Activated CD4-positive, CD25-positive, alpha-beta regulatory T cell treated with anti-CD3 and anti-CD28 coated beads, Interleukin-2, amount 50 U/mL, for 24 hours (primary cell): Measurements from ENCODE around the gene CD99L2.

Source experiments
- ATAC-seq, 2 donors: fragments of 150-1000 bp; cut with Tn5 transposase; one replicate each; pipeline ENCODE4 v1.10.0; 2021; ENCODE audit warnings: mild to moderate bottlenecking in 1 of 2, moderate library complexity in 1 of 2

CD99L2 gene

GRCh38 chrX:150779385-150779784 lies 119.1 kb downstream of the CD99L2 start:
- ATAC-seq, result no peak

GRCh38 chrX:150777328-150777992 lies 121.0 kb downstream of the CD99L2 start:
- no peak for ATAC-seq

GRCh38 chrX:150775569-150776350 lies 122.7 kb downstream of the CD99L2 start:
- no peak for ATAC-seq

- ATAC-seq, result no peak
Measured at GRCh38 chrX:150774798-150775568, 123.5 kb downstream of the CD99L2 start.

- no peak for ATAC-seq
Measured at GRCh38 chrX:150773634-150774033, 124.8 kb downstream of the CD99L2 start.

- ATAC-seq, result no peak
Measured at GRCh38 chrX:150773117-150773516, 125.4 kb downstream of the CD99L2 start.

GRCh38 chrX:150772150-150772970 lies 126.1 kb downstream of the CD99L2 start:
- ATAC-seq, result peak; percentile 77 to 80

- no peak for ATAC-seq
Measured at GRCh38 chrX:150771116-150771515, 127.4 kb downstream of the CD99L2 start.

- ATAC-seq, result no peak
Measured at GRCh38 chrX:150770623-150771022, 127.8 kb downstream of the CD99L2 start.

GRCh38 chrX:150769408-150769807 lies 129.1 kb downstream of the CD99L2 start:
- no peak for ATAC-seq

- no peak for ATAC-seq
Measured at GRCh38 chrX:150768580-150769190, 129.8 kb downstream of the CD99L2 start.

- no peak for ATAC-seq
Measured at GRCh38 chrX:150768132-150768485, 130.4 kb downstream of the CD99L2 start.

- ATAC-seq, result peak; percentile 81 to 84
Measured at GRCh38 chrX:150767475-150768131, 130.9 kb downstream of the CD99L2 start.

- no peak for ATAC-seq
Measured at GRCh38 chrX:150767045-150767395, 131.4 kb downstream of the CD99L2 start.

GRCh38 chrX:150766351-150767044 lies 132.0 kb downstream of the CD99L2 start:
- ATAC-seq, result no peak

- ATAC-seq, result no peak
Measured at GRCh38 chrX:150765782-150766350, 132.6 kb downstream of the CD99L2 start.

GRCh38 chrX:150765237-150765636 lies 133.2 kb downstream of the CD99L2 start:
- no peak for ATAC-seq

- no peak for ATAC-seq
Measured at GRCh38 chrX:150763810-150764209, 134.7 kb downstream of the CD99L2 start.

GRCh38 chrX:150763303-150763797 lies 135.1 kb downstream of the CD99L2 start:
- no peak for ATAC-seq
